ENCODE results near the gene OLFML2B.

Gene OLFML2B

GRCh38 chr1:161954466-161954865 is 69.2 kb downstream of the OLFML2B start:
- H3K4me3 ChIP-seq (ENCODE audit: low read depth, low read length) = no peak overlapping the region
- DNase-seq (ENCODE audit: low read depth, low spot score) = no peak
- TF ChIP-seq CTCF (IDR thresholded peaks at IDR 0.05; ENCODE audit: insufficient read depth, low read length, missing control alignments) = no peak
- ChIA-PET CTCF (interaction anchor here (0.9 to 1.5 kb wide), 4 partner anchors 15 to 163 kb away, joined by 3 to 4 read pairs (median 3); no protein-coding TSS in a partner anchor), POLR2A (no interaction called here)

- TF ChIP-seq CTCF (IDR thresholded peaks at IDR 0.05; ENCODE audit: insufficient read depth, low read length, missing control alignments) = no peak
- DNase-seq (ENCODE audit: low read depth, low spot score) = no peak
- ChIA-PET CTCF (interaction anchor here (1.5 kb wide), 2 partner anchors 84 to 162 kb away, joined by 3 to 4 read pairs; no protein-coding TSS in a partner anchor), POLR2A (no interaction called here)
- H3K4me3 ChIP-seq (ENCODE audit: low read depth, low read length) = no peak overlapping the region
These were observed 69.6 kb downstream of the OLFML2B start for GRCh38 chr1:161954050-161954449.

- CTCF ChIA-PET = interaction anchor here (0.7 kb wide), 1 partner anchor 84 kb away, joined by 3 read pairs; no protein-coding TSS in a partner anchor
- DNase-seq (ENCODE audit: low read depth, low spot score) = no peak
- no peak overlapping the region for H3K4me3 ChIP-seq (ENCODE audit: low read depth, low read length)
- POLR2A ChIA-PET = no interaction called here
- no peak for TF ChIP-seq CTCF (IDR thresholded peaks at IDR 0.05; ENCODE audit: insufficient read depth, low read length, missing control alignments)
These were observed 70.3 kb downstream of the OLFML2B start for GRCh38 chr1:161953256-161953920.

GRCh38 chr1:161952607-161953172 is 71.0 kb downstream of the OLFML2B start:
- ChIA-PET CTCF (interaction anchor here (0.7 kb wide), 1 partner anchor 85 kb away, joined by 3 read pairs; no protein-coding TSS in a partner anchor), POLR2A (interaction anchor here (0.6 kb wide), 1 partner anchor 20 kb away, joined by 3 read pairs; no protein-coding TSS in a partner anchor)
- TF ChIP-seq CTCF (IDR thresholded peaks at IDR 0.05; ENCODE audit: insufficient read depth, low read length, missing control alignments) = no peak
- DNase-seq (ENCODE audit: low read depth, low spot score) = no peak
- no peak overlapping the region for H3K4me3 ChIP-seq (ENCODE audit: low read depth, low read length)

- CTCF ChIA-PET = no interaction called here
- no peak for DNase-seq (ENCODE audit: low read depth, low spot score)
- no peak overlapping the region for H3K4me3 ChIP-seq (ENCODE audit: low read depth, low read length)
- POLR2A ChIA-PET = no interaction called here
- TF ChIP-seq CTCF (IDR thresholded peaks at IDR 0.05; ENCODE audit: insufficient read depth, low read length, missing control alignments) = no peak
These were observed 72.0 kb downstream of the OLFML2B start for GRCh38 chr1:161951646-161952045.

GRCh38 chr1:161950377-161950776 is 73.3 kb downstream of the OLFML2B start:
- no peak for TF ChIP-seq CTCF (IDR thresholded peaks at IDR 0.05; ENCODE audit: insufficient read depth, low read length, missing control alignments)
- CTCF ChIA-PET = no interaction called here
- H3K4me3 ChIP-seq (ENCODE audit: low read depth, low read length) = no peak overlapping the region
- POLR2A ChIA-PET = no interaction called here
- DNase-seq (ENCODE audit: low read depth, low spot score) = no peak

Measured in AG04449 (cell line).